MG63 (cell line): ENCODE measurements around the gene ZNF154. TPM values are rescaled to one million over a fixed set of nuclear protein-coding genes. Genes with fewer than 3 reads are reported as not detected.
A peak's percentile ranks its signal among the peaks of the same experiment; 100 is the strongest.
"Not testable (repeated sequence)": the region's sequence is repeated elsewhere in the genome, so short reads cannot be mapped to it uniquely, and the experiment has no call there.

Source experiments
- DNase-seq: peaks from one replicate; pipeline ENCODE4 v3.0.0-alpha.2; 2020
- H3K27me3 ChIP-seq: fragments of 250-450 bp; sonication (Bioruptor Pico); 2 replicates; pipeline ENCODE4 v1.5.1; 2020; ENCODE audit warnings: mild to moderate bottlenecking, moderate library complexity
- H3K36me3 ChIP-seq: fragments of 250-450 bp; sonication (Bioruptor Pico); 2 replicates; pipeline ENCODE4 v1.5.1; 2020; ENCODE audit warnings: mild to moderate bottlenecking, moderate library complexity
- H3K4me3 ChIP-seq: fragments of 250-450 bp; sonication (Bioruptor Pico); 2 replicates; pipeline ENCODE4 v1.5.1; 2020; ENCODE audit warnings: mild to moderate bottlenecking, moderate library complexity
- H3K9me3 ChIP-seq: fragments of 250-450 bp; sonication (Bioruptor Pico); 2 replicates; pipeline ENCODE4 v1.5.1; 2020; ENCODE audit warnings: mild to moderate bottlenecking, moderate library complexity
- total RNA-seq: library from RNA; depleted of rRNA; stranded (reverse); fragments of >200 nt; shearing (Covaris generic); gene quantifications from 2 replicates; pipeline ENCODE4 v1.2.3, GENCODE V29; 2014; ENCODE audit warnings: low replicate concordance; rRNA removed

Gene ZNF154
- not detected in 2 replicates for total RNA-seq

GRCh38 chr19:57708641-57709361 lies at the start of gene ZNF154:
TSS of gene ZNF154 (minus strand) at chr19:57709204. CDS start at chr19:57708971, 233 bp downstream.
- DNase-seq: no peak
- Histone ChIP-seq H3K9me3 (peaks cover 24% of the 10 kb centered on the region), H3K36me3 (no peaks in the 10 kb centered on the region), H3K27me3 (no peaks in the 10 kb centered on the region), H3K4me3 (no peak within 1 kb of the TSS)

DNA sequence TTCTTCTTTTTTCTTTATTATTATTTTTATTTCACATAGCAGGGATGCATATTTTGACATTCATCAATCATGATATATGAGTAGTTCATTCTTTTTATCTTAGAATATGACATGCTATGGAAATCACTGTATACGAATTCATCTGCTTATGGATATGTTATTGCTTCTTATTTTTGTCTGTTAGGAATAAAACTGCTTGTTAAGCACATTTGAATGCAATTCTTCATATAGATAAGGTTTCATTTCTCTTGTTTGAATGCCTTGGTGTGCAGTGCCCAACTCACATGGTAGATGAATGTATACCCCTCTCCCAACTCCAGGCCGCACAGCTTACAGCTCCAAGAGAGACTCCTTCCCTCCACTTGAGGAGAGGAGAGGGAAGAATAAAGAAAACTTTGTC lies 48.9 kb upstream of the ZNF154 start:
- Histone ChIP-seq H3K36me3 (peaks cover 74% of the 10 kb centered on the region), H3K9me3 (peaks cover 31% of the 10 kb centered on the region), H3K4me3 (no peak overlapping the region), H3K27me3 (no peaks in the 10 kb centered on the region)
- no peak for DNase-seq

DNA sequence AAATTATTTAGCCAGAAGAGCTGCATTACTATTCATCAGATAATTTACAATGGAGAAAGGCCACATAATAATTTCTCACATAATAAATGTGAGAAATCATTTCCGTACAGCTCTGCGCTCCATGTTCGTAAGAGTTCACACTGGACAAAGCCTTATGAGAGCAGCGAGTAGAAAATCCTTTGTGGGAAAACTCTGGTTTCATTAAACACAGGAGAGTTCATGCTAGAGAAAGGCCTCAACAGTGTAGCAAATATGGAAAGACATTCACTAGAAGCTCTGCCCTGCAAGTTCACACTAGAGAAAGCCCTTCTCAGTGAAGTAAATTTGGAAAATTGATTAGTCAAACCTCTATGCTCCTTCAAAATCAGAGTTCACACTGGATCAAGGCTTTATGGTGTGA lies 46.0 kb upstream of the ZNF154 start:
- DNase-seq: no peak
- peaks cover 41% of the 10 kb centered on the region for H3K9me3 ChIP-seq
- H3K27me3 ChIP-seq: no peaks in the 10 kb centered on the region
- no peak overlapping the region for H3K4me3 ChIP-seq
- peaks cover 93% of the 10 kb centered on the region for H3K36me3 ChIP-seq

DNA sequence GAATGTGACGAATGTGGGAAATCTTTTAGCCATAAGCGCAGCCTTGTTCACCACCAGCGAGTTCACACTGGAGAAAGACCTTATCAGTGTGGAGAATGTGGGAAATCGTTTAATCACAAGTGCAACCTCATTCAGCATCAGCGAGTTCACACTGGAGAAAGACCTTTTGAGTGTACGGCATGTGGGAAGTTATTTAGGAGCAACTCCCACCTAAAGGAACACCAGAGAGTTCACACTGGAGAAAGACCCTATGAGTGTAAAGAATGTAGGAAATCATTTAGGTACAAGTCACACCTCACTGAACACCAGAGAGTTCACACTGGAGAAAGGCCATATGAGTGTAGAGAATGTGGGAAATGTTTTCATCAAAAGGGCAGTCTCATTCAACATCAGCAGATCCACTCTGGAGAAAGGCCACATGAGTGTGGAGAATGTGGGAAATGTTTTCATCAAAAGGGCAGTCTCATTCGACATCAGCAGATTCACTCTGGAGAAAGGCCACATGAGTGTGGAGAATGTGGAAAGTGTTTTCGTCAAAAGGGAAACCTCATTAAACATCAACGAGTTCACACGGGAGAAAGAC lies 45.2 kb upstream of the ZNF154 start:
- Histone ChIP-seq H3K36me3 (peaks cover 97% of the 10 kb centered on the region), H3K9me3 (peaks cover 44% of the 10 kb centered on the region), H3K4me3 (no peak overlapping the region), H3K27me3 (no peaks in the 10 kb centered on the region)
- no peak for DNase-seq

DNA sequence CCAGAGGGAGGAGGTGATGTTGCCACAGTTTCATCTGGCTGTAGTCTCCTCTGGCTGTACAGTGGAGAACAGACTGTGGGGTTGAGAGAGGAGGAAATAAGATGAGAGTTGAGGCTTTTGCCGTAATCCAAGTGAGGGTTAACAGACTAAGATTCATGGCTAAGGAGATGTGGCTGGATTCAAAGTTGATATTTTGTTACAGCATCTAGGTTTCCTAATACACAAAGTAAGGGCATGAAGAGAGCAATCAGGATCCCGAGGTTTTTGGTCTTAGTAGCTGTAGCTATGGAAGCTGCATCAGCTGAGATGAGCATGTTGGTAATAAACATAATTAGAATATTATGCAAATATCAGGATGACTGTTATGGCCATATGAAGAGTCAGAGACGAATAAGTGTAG lies 39.0 kb upstream of the ZNF154 start:
- no peak overlapping the region for H3K4me3 ChIP-seq
- H3K36me3 ChIP-seq: peaks cover 54% of the 10 kb centered on the region
- peaks cover 34% of the 10 kb centered on the region for H3K9me3 ChIP-seq
- DNase-seq: no peak
- H3K27me3 ChIP-seq: no peaks in the 10 kb centered on the region

DNA sequence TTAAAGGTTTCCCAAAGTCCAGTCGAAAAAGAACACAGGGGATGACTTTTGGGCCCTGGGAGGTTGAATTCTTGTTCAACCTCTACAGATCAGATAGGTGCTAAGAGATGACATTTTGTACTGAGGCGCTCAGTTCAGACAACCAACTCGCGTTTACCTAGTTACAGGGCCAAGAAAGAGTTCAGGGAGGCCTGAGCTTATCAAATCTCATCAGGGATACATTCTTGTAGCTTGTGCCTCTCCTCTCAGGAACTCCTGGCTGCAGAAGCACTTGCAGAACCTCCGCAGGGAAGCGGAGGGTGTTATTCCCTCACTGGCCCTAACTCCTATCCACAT lies 38.4 kb upstream of the ZNF154 start:
- peak overlapping the region; percentile 87 for H3K4me3 ChIP-seq
- H3K36me3 ChIP-seq: peaks cover 48% of the 10 kb centered on the region
- no peak for DNase-seq
- H3K9me3 ChIP-seq: peaks cover 29% of the 10 kb centered on the region
- H3K27me3 ChIP-seq: no peaks in the 10 kb centered on the region

GRCh38 chr19:57746580-57747471 lies 37.8 kb upstream of the ZNF154 start, which contains the start of gene ZNF776:
TSS of gene ZNF776 (plus strand) at chr19:57746815. CDS start at chr19:57747059, 244 bp downstream.
- peak within 1 kb of the TSS; percentile 87 for H3K4me3 ChIP-seq
- DNase-seq: peak; percentile 84
- peaks cover 31% of the 10 kb centered on the region for H3K9me3 ChIP-seq
- H3K36me3 ChIP-seq: peaks cover 42% of the 10 kb centered on the region
- H3K27me3 ChIP-seq: no peaks in the 10 kb centered on the region

- not testable (repeated sequence) for H3K27me3 ChIP-seq, H3K4me3 ChIP-seq, DNase-seq, H3K36me3 ChIP-seq
- H3K9me3 ChIP-seq: peaks cover 26% of the 10 kb centered on the region
These were observed 29.8 kb upstream of the ZNF154 start for GRCh38 chr19:57738770-57739169.

- H3K27me3 ChIP-seq, H3K4me3 ChIP-seq, H3K36me3 ChIP-seq, DNase-seq: not testable (repeated sequence)
- H3K9me3 ChIP-seq: peaks cover 30% of the 10 kb centered on the region
These were observed 29.3 kb upstream of the ZNF154 start for GRCh38 chr19:57738320-57738719.

DNA sequence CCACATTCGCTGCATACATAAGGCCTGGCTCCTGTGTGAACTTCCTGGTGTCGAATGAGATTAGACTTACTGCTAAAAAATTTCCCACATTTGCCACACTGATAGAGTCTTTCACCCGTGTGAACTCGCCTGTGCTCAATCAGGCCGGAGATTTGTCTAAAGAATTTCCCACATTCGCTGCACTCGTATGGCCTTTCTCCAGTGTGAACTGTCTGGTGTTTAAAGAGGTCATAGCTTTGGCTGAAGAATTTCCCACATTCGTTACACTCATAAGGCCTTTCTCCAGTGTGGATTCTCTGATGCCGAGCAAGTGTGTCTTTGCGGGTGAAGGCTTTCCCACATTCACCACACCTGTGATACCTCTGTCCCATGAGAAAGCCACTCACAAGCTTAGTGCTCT lies 11.9 kb upstream of the ZNF154 start:
- DNase-seq: no peak
- no peak overlapping the region for H3K4me3 ChIP-seq
- H3K27me3 ChIP-seq: no peaks in the 10 kb centered on the region
- H3K9me3 ChIP-seq: peaks cover 41% of the 10 kb centered on the region
- peaks cover 4% of the 10 kb centered on the region for H3K36me3 ChIP-seq

DNA sequence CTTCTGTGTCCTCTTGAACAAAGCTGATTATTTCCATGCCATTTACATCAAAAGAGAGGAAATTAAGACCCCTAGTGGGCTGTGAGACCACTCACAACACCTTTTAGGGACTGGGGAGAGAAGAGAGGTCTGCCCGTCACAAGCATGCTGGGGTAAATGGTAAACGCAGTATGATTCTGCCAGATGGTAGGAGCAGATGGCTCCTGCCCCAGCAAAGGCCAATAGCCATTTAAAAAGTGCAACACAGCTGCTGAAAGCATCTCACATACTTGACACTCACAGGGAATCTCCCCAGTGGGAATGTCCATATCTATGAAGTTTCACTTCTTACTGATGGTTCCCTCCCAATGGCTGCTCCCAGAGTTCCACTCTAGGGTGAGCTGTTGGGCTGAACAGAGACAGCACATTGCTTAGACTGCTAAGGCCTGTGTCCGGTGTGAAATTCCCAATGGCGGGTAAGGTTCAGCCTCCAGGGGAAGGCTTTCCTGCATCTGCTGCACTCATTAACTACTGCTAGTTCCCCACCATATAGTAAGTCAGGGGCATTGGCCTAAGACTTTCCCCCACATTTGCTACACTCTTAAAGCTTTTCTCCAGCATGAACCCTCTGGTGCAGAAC lies 11.0 kb upstream of the ZNF154 start:
- Histone ChIP-seq H3K4me3 (no peak overlapping the region), H3K9me3 (peaks cover 38% of the 10 kb centered on the region), H3K36me3 (peaks cover 4% of the 10 kb centered on the region), H3K27me3 (no peaks in the 10 kb centered on the region)
- DNase-seq: no peak

- DNase-seq: no peak
- Histone ChIP-seq H3K36me3 (peaks cover 4% of the 10 kb centered on the region), H3K27me3 (no peaks in the 10 kb centered on the region), H3K4me3 (no peak overlapping the region), H3K9me3 (peaks cover 39% of the 10 kb centered on the region)
These were observed 10.4 kb upstream of the ZNF154 start for GRCh38 chr19:57719424-57719823.

DNA sequence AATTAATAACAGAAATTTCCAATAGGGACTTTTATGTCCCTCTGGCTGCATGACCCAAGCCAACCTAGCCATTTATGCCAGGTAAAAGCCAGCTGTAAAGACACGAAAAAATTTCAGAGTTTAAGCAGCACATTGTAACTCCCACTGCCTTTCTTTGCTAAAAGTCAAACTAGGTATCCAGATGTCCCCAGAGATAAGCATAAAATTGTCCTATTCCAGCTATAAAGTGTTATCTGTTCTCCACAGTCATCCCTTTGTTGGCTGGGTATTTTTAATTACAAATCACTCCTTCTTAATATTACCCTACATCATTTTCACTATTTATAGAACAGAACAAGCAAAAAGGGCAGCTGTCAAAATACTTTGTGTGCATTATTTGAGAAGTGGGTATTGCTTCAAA lies 3.2 kb upstream of the ZNF154 start:
- peaks cover 26% of the 10 kb centered on the region for H3K9me3 ChIP-seq
- no peaks in the 10 kb centered on the region for H3K36me3 ChIP-seq

GRCh38 chr19:57709616-57710015 lies 612 bp upstream of the ZNF154 start:
- Histone ChIP-seq H3K9me3 (peaks cover 23% of the 10 kb centered on the region), H3K4me3 (no peak overlapping the region), H3K27me3 (no peaks in the 10 kb centered on the region), H3K36me3 (no peaks in the 10 kb centered on the region)
- no peak for DNase-seq

More for the DNA sequence above, 3.2 kb upstream of the ZNF154 start:
- Histone ChIP-seq H3K27me3 (no peaks in the 10 kb centered on the region), H3K4me3 (no peak overlapping the region)
- DNase-seq: no peak

DNA sequence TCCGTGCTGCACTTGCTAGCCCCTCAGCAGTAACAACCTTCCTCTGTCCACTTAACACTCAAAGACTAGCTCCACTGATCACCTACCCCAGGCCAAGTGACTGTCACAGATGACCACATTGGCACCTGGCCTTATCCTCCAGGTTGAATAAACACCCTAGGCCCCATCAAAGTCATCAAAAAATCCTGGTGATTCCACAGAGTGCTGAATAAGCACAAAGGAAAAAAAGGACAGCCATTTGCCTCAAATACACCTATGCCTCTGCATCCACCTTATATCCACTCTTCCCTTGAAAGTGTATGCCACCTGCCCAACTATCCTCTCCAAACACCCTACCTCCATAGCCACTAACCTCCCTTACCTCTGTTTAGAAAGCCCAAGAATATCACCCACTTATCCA lies 2.7 kb downstream of the ZNF154 start:
- H3K9me3 ChIP-seq: peaks cover 28% of the 10 kb centered on the region
- DNase-seq: no peak
- no peaks in the 10 kb centered on the region for H3K36me3 ChIP-seq
- H3K27me3 ChIP-seq: no peaks in the 10 kb centered on the region
- H3K4me3 ChIP-seq: no peak overlapping the region

GRCh38 chr19:57701625-57702024 lies 7.4 kb downstream of the ZNF154 start:
- no peaks in the 10 kb centered on the region for H3K36me3 ChIP-seq
- H3K27me3 ChIP-seq: no peaks in the 10 kb centered on the region
- H3K4me3 ChIP-seq: no peak overlapping the region
- H3K9me3 ChIP-seq: peaks cover 45% of the 10 kb centered on the region
- DNase-seq: no peak

- H3K27me3 ChIP-seq: no peaks in the 10 kb centered on the region
- no peak overlapping the region for H3K4me3 ChIP-seq
- no peak for DNase-seq
- peaks cover 61% of the 10 kb centered on the region for H3K9me3 ChIP-seq
- peaks cover 48% of the 10 kb centered on the region for H3K36me3 ChIP-seq
These were observed 19.3 kb downstream of the ZNF154 start for GRCh38 chr19:57689750-57690149.
